GM18517 (cell line): Measurements from ENCODE around the gene ERC1.

Experiments
- ATAC-seq: cut with Tn5 transposase; IDR thresholded peaks from one replicate; pipeline ENCODE4 v1.9.1; 2021; ENCODE audit warnings: mild to moderate bottlenecking, moderate library complexity; ENCODE audit not compliant: unreplicated experiment

The ERC1 gene

GRCh38 chr12:1422604-1423315 is 431.7 kb downstream of the ERC1 start:
- ATAC-seq: no peak

- no peak for ATAC-seq
These were observed 433.8 kb downstream of the ERC1 start for GRCh38 chr12:1424674-1425395.

- ATAC-seq: no peak
These were observed 434.3 kb downstream of the ERC1 start for GRCh38 chr12:1425396-1425729.

GRCh38 chr12:1428671-1429070 is 437.6 kb downstream of the ERC1 start:
- no peak for ATAC-seq

GRCh38 chr12:1429980-1430379 is 439.0 kb downstream of the ERC1 start:
- no peak for ATAC-seq

- ATAC-seq: no peak
These were observed 443.4 kb downstream of the ERC1 start for GRCh38 chr12:1434296-1434955.

- no peak for ATAC-seq
These were observed 444.0 kb downstream of the ERC1 start for GRCh38 chr12:1435044-1435443.

- ATAC-seq: no peak
These were observed 444.4 kb downstream of the ERC1 start for GRCh38 chr12:1435456-1435855.

GRCh38 chr12:1436015-1436414 is 445.0 kb downstream of the ERC1 start:
- ATAC-seq: no peak

- ATAC-seq: no peak
These were observed 446.0 kb downstream of the ERC1 start for GRCh38 chr12:1436981-1437380.

GRCh38 chr12:1439201-1439600 is 448.2 kb downstream of the ERC1 start:
- no peak for ATAC-seq

- ATAC-seq: no peak
These were observed 448.7 kb downstream of the ERC1 start for GRCh38 chr12:1439687-1440086.

GRCh38 chr12:1443421-1444141 is 452.6 kb downstream of the ERC1 start:
- no peak for ATAC-seq

- no peak for ATAC-seq
These were observed 453.1 kb downstream of the ERC1 start for GRCh38 chr12:1444142-1444516.

GRCh38 chr12:1445807-1446206 is 454.8 kb downstream of the ERC1 start:
- ATAC-seq: no peak

- no peak for ATAC-seq
These were observed 457.3 kb downstream of the ERC1 start for GRCh38 chr12:1448336-1448735.

GRCh38 chr12:1453810-1454209 is 462.8 kb downstream of the ERC1 start:
- ATAC-seq: no peak

GRCh38 chr12:1456885-1457284 is 465.9 kb downstream of the ERC1 start:
- no peak for ATAC-seq

- no peak for ATAC-seq
These were observed 466.9 kb downstream of the ERC1 start for GRCh38 chr12:1457901-1458300.

- no peak for ATAC-seq
These were observed 468.3 kb downstream of the ERC1 start for GRCh38 chr12:1459339-1459738.

- ATAC-seq: no peak
These were observed 472.3 kb downstream of the ERC1 start for GRCh38 chr12:1463073-1463905.
